AG04449 (cell line): ENCODE data around the gene MOXD1.
"Not testable (repeated sequence)": the region's sequence is repeated elsewhere in the genome, so short reads cannot be mapped to it uniquely, and the experiment has no call there.

Experiments
- CTCF ChIA-PET: fragments of 350-600 bp; formaldehyde crosslinking; extraction: SDS; loops from one replicate; lab custom pipeline; 2021; ENCODE audit warnings: antibody characterized with exemption; lab: Yijun Ruan, JAX
- POLR2A ChIA-PET: fragments of 400-600, 350-600 bp; formaldehyde crosslinking; extraction: SDS; loops from one replicate; lab custom pipeline; 2020; ENCODE audit warnings: antibody characterized with exemption, inconsistent platforms; lab: Yijun Ruan, JAX
- DNase-seq: peaks from one replicate; pipeline ENCODE4 v3.0.0-alpha.2; 2010; ENCODE audit warnings: low read depth, low spot score
- H3K4me3 ChIP-seq: 2 replicates; pipeline ENCODE4 v1.5.1; 2011; ENCODE audit warnings: low read depth, mild to moderate bottlenecking, control low read depth, low read length
- TF ChIP-seq, protein P1 (sequence below): IDR thresholded peaks from one replicate; pipeline ENCODE4 v1.5.1; 2011; ENCODE audit warnings: mild to moderate bottlenecking, moderate library complexity, low read length, control low read depth, inconsistent platforms; ENCODE audit not compliant: insufficient read depth; ENCODE audit errors: missing control alignments

The MOXD1 gene

GRCh38 chr6:132310921-132311320 lies 90.4 kb downstream of the MOXD1 start:
- H3K4me3 ChIP-seq, result no peak overlapping the region
- CTCF ChIA-PET, result no interaction called here
- TF ChIP-seq, protein P1, sequence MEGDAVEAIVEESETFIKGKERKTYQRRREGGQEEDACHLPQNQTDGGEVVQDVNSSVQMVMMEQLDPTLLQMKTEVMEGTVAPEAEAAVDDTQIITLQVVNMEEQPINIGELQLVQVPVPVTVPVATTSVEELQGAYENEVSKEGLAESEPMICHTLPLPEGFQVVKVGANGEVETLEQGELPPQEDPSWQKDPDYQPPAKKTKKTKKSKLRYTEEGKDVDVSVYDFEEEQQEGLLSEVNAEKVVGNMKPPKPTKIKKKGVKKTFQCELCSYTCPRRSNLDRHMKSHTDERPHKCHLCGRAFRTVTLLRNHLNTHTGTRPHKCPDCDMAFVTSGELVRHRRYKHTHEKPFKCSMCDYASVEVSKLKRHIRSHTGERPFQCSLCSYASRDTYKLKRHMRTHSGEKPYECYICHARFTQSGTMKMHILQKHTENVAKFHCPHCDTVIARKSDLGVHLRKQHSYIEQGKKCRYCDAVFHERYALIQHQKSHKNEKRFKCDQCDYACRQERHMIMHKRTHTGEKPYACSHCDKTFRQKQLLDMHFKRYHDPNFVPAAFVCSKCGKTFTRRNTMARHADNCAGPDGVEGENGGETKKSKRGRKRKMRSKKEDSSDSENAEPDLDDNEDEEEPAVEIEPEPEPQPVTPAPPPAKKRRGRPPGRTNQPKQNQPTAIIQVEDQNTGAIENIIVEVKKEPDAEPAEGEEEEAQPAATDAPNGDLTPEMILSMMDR, result no peak
- no peak for DNase-seq
- POLR2A ChIA-PET, result no interaction called here

DNA sequence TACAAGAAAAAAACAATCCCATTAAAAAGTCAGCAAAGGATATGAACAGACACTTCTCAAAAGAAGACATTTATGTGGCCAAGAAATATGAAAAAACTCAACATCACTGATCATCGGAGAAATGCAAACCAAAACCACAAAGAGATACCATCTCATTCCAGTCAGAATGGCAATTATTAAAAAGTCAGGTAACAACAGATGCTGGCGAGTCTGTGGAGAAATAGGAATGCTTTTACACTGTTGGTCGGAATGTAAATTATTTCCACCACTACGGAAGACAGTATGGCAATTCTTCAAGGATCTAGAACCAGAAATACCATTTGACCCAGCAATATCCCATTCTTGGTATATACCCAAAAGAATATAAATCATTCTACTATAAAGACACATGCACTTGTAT lies 91.1 kb downstream of the MOXD1 start:
- POLR2A ChIA-PET, DNase-seq, CTCF ChIA-PET, H3K4me3 ChIP-seq: not testable (repeated sequence)

- ChIA-PET CTCF (interaction anchor here (3.6 to 13.2 kb wide), 2 partner anchors 25 to 180 kb away, joined by 15 to 493 read pairs; no protein-coding TSS in a partner anchor), POLR2A (no interaction called here)
- H3K4me3 ChIP-seq, result no peak overlapping the region
- DNase-seq, result no peak
- TF ChIP-seq, protein P1, result no peak
These were observed 96.4 kb downstream of the MOXD1 start for GRCh38 chr6:132304891-132305305.

DNA sequence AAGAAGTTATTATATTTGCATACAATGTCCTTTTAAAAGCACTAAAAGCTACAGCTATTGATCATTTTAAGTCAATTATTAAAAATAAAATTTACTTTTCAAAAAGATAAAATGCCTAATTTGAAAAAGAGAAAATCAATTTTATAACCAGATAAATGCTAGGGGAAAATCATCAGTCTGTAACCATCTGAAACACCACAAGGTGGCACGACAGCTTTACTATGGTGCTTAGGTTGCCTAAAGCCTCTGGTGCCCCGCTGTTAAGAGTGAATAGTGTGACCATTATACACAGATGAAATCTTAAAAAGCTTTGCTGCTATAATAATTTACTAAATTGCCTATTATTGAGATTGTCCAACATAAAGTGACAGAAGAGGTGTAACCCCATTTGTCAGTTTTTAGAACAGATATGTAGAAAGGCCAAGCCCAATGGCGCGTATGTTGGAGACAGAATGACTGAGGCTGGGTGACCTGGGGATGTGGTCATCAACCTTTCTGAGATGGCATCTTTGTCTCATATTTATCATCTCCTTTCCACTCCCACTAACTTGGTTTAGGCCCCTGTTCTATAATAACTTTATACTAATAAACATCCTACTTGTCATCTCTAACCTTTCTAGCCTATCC lies 100.8 kb downstream of the MOXD1 start:
- no peak overlapping the region for H3K4me3 ChIP-seq
- ChIA-PET CTCF (interaction anchor here (0.6 to 16.2 kb wide), 53 partner anchors 12 to 679 kb away, joined by 3 to 626 read pairs (median 5); partner anchors contain the start of gene STX7), POLR2A (no interaction called here)
- TF ChIP-seq, protein P1, result peak; percentile 65
- no peak for DNase-seq

GRCh38 chr6:132298344-132298949 lies 102.8 kb downstream of the MOXD1 start:
- ChIA-PET POLR2A (interaction anchor here (1.0 kb wide), 1 partner anchor 347 kb away, joined by 3 read pairs; the partner anchor contains the start of gene CCN2), CTCF (interaction anchor here (0.6 to 16.2 kb wide), 47 partner anchors 9 to 603 kb away, joined by 3 to 626 read pairs (median 5); partner anchors contain the start of genes CCN2 and MOXD1)
- TF ChIP-seq, protein P1, result peak; percentile 40
- no peak for DNase-seq
- no peak overlapping the region for H3K4me3 ChIP-seq

GRCh38 chr6:132289756-132290155 lies 111.5 kb downstream of the MOXD1 start:
- POLR2A ChIA-PET, result no interaction called here
- TF ChIP-seq, protein P1, result no peak
- CTCF ChIA-PET, result interaction anchor here (0.7 to 16.2 kb wide), 10 partner anchors 5 to 377 kb away, joined by 3 to 626 read pairs (median 16); partner anchors contain the start of gene STX7
- peak; percentile 42 for DNase-seq
- no peak overlapping the region for H3K4me3 ChIP-seq
